DND-41 (cell line): ENCODE results near the gene MAP2K3.
"Not testable (repeated sequence)": the region's sequence is repeated elsewhere in the genome, so short reads cannot be mapped to it uniquely, and the experiment has no call there.

Source experiments
- CTCF ChIP-seq: IDR thresholded peaks from 2 replicates; pipeline ENCODE4 v1.5.1; 2012; ENCODE audit warnings: borderline replicate concordance, low read length, moderate library complexity, mild to moderate bottlenecking; ENCODE audit not compliant: poor library complexity, severe bottlenecking; ENCODE audit errors: extremely low read depth
- EZH2 ChIP-seq: IDR thresholded peaks from 3 replicates; pipeline ENCODE4 v1.6.1; 2012; ENCODE audit warnings: borderline replicate concordance, low read depth, mild to moderate bottlenecking, moderate library complexity, low read length, inconsistent platforms; ENCODE audit not compliant: severe bottlenecking

GRCh38 chr17:21343061-21343949 lies 58.8 kb downstream of the MAP2K3 start:
- not testable (repeated sequence) for TF ChIP-seq CTCF, EZH2
